ENCODE results near the gene PGM5. TPM values are rescaled to one million over a fixed set of nuclear protein-coding genes. Genes with fewer than 3 reads are reported as not detected.

Gene PGM5
- total and polyA plus RNA-seq, 2 experiments from 2014 or later, result 0.11 to 0.46 TPM

- no peak overlapping the region for H3K9ac ChIP-seq
- H3K27ac ChIP-seq, result no peak overlapping the region
- no peaks in the 10 kb centered on the region for H3K9me3 ChIP-seq (ENCODE audit: low read depth)
- no peaks in the 10 kb centered on the region for H4K20me1 ChIP-seq (ENCODE audit: insufficient read depth)
- H3K4me2 ChIP-seq (ENCODE audit: unreplicated experiment), result no peak overlapping the region
- DNase-seq, result peak; percentile 45
- WGBS, 2 experiments (ENCODE audit: low coverage in 1 of 2, low lambda C conversion rate in 2 of 2, missing lambda C conversion rate in 2 of 2), result 22 to 32% methylated on average over 7 of the region's 7 CpGs
- TF ChIP-seq EZH2 (IDR thresholded peaks at IDR 0.05; ENCODE audit: insufficient read depth, poor library complexity, severe bottlenecking) (no peak), EZH2phosphoT487 (IDR thresholded peaks at IDR 0.05; ENCODE audit: insufficient read depth, low read depth) (no peak)
- H3K4me3 ChIP-seq, result no peak overlapping the region
- in situ Hi-C loops (cut with MboI), result loop anchor here (25.0 kb wide), 1 partner anchor 145 kb away; the partner anchor contains the start of gene PGM5
- H3K79me2 ChIP-seq (ENCODE audit: insufficient read depth), result no peaks in the 10 kb centered on the region
- H3K36me3 ChIP-seq (ENCODE audit: low read depth), result no peaks in the 10 kb centered on the region
- no peaks in the 10 kb centered on the region for H3K27me3 ChIP-seq (replicated peaks; ENCODE audit: insufficient read depth)
- H2AFZ ChIP-seq, result no peak overlapping the region
- no peaks in the 10 kb centered on the region for H3K9me2 ChIP-seq (ENCODE audit: insufficient read depth)
- H3K4me1 ChIP-seq (ENCODE audit: insufficient read depth), result no peaks in the 10 kb centered on the region
- no peaks in the 10 kb centered on the region for H3F3A ChIP-seq (ENCODE audit: insufficient read depth)
Observed at GRCh38 chr9:68507130-68507805, 150.9 kb downstream of the PGM5 start.

GRCh38 chr9:68507806-68508145 is 151.4 kb downstream of the PGM5 start:
- Histone ChIP-seq H3K9me2 (ENCODE audit: insufficient read depth) (no peaks in the 10 kb centered on the region), H3K9ac (no peak overlapping the region), H3K4me3 (no peak overlapping the region), H3K27me3 (replicated peaks; ENCODE audit: insufficient read depth) (no peaks in the 10 kb centered on the region), H3K9me3 (ENCODE audit: low read depth) (no peaks in the 10 kb centered on the region), H3K79me2 (ENCODE audit: insufficient read depth) (no peaks in the 10 kb centered on the region), H3F3A (ENCODE audit: insufficient read depth) (no peaks in the 10 kb centered on the region), H2AFZ (no peak overlapping the region), H3K4me1 (ENCODE audit: insufficient read depth) (no peaks in the 10 kb centered on the region), H3K27ac (no peak overlapping the region), H4K20me1 (ENCODE audit: insufficient read depth) (no peaks in the 10 kb centered on the region), H3K4me2 (ENCODE audit: unreplicated experiment) (no peak overlapping the region), H3K36me3 (ENCODE audit: low read depth) (no peaks in the 10 kb centered on the region)
- in situ Hi-C loops (cut with MboI), result loop anchor here (25.0 kb wide), 1 partner anchor 145 kb away; the partner anchor contains the start of gene PGM5
- TF ChIP-seq EZH2 (IDR thresholded peaks at IDR 0.05; ENCODE audit: insufficient read depth, poor library complexity, severe bottlenecking) (no peak), EZH2phosphoT487 (IDR thresholded peaks at IDR 0.05; ENCODE audit: insufficient read depth, low read depth) (no peak)
- 48 to 54% methylated on average over 2 of the region's 2 CpGs for WGBS, 2 experiments (ENCODE audit: low coverage in 1 of 2, low lambda C conversion rate in 2 of 2, missing lambda C conversion rate in 2 of 2)
- DNase-seq, result no peak

GRCh38 chr9:68508547-68508946 is 152.1 kb downstream of the PGM5 start:
- no peak for DNase-seq
- no peak for TF ChIP-seq EZH2 (IDR thresholded peaks at IDR 0.05; ENCODE audit: insufficient read depth, poor library complexity, severe bottlenecking)
- no peak for TF ChIP-seq EZH2phosphoT487 (IDR thresholded peaks at IDR 0.05; ENCODE audit: insufficient read depth, low read depth)

DNA sequence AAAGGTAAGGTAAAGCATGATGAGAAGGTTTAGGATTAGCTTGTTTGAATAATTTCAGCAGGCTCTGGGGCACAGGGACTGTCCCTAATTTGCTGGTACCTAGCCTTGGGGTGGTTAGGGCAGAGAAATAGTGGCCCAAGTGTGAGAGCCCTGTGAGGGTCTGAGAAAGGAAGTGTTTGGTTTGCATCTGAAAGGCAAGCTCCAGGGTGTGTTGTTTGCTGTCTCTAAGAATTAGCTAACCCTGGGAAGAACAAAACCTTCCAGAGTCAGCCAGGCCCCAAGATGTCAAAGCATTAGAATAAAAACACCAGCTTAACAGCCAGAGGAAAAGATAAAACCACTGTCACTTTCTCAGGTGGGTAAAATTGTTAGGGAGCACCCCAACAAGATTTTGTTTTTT is 153.3 kb downstream of the PGM5 start:
- H3K79me2 ChIP-seq (ENCODE audit: insufficient read depth), result no peaks in the 10 kb centered on the region
- TF ChIP-seq EZH2 (IDR thresholded peaks at IDR 0.05; ENCODE audit: insufficient read depth, poor library complexity, severe bottlenecking) (no peak), EZH2phosphoT487 (IDR thresholded peaks at IDR 0.05; ENCODE audit: insufficient read depth, low read depth) (no peak)
- H3K9me2 ChIP-seq (ENCODE audit: insufficient read depth), result no peaks in the 10 kb centered on the region
- no peaks in the 10 kb centered on the region for H3F3A ChIP-seq (ENCODE audit: insufficient read depth)
- H3K9me3 ChIP-seq (ENCODE audit: low read depth), result no peaks in the 10 kb centered on the region
- no peaks in the 10 kb centered on the region for H3K27me3 ChIP-seq (replicated peaks; ENCODE audit: insufficient read depth)
- no peak overlapping the region for H3K9ac ChIP-seq
- H3K4me3 ChIP-seq, result no peak overlapping the region
- H4K20me1 ChIP-seq (ENCODE audit: insufficient read depth), result no peaks in the 10 kb centered on the region
- in situ Hi-C loops (cut with MboI), result loop anchor here (10.0 to 25.0 kb wide), 2 partner anchors 65 to 147 kb away; partner anchors contain the start of gene PGM5
- no peaks in the 10 kb centered on the region for H3K36me3 ChIP-seq (ENCODE audit: low read depth)
- no peaks in the 10 kb centered on the region for H3K4me1 ChIP-seq (ENCODE audit: insufficient read depth)
- H3K27ac ChIP-seq, result no peak overlapping the region
- no peak for DNase-seq
- no peak overlapping the region for H2AFZ ChIP-seq
- H3K4me2 ChIP-seq (ENCODE audit: unreplicated experiment), result no peak overlapping the region

More at GRCh38 chr9:68508547-68508946, 152.1 kb downstream of the PGM5 start:
- Histone ChIP-seq H3K27me3 (replicated peaks; ENCODE audit: insufficient read depth) (no peaks in the 10 kb centered on the region), H3K27ac (no peak overlapping the region), H3K4me3 (no peak overlapping the region), H3K36me3 (ENCODE audit: low read depth) (no peaks in the 10 kb centered on the region), H3K4me2 (ENCODE audit: unreplicated experiment) (no peak overlapping the region), H3K79me2 (ENCODE audit: insufficient read depth) (no peaks in the 10 kb centered on the region), H2AFZ (no peak overlapping the region), H3K4me1 (ENCODE audit: insufficient read depth) (no peaks in the 10 kb centered on the region), H3K9me3 (ENCODE audit: low read depth) (no peaks in the 10 kb centered on the region), H3F3A (ENCODE audit: insufficient read depth) (no peaks in the 10 kb centered on the region), H3K9ac (no peak overlapping the region), H3K9me2 (ENCODE audit: insufficient read depth) (no peaks in the 10 kb centered on the region), H4K20me1 (ENCODE audit: insufficient read depth) (no peaks in the 10 kb centered on the region)
- 73 to 79% methylated on average over 2 of the region's 2 CpGs for WGBS, 2 experiments (ENCODE audit: low coverage in 1 of 2, low lambda C conversion rate in 2 of 2, missing lambda C conversion rate in 2 of 2)
- in situ Hi-C loops (cut with MboI), result loop anchor here (25.0 kb wide), 1 partner anchor 146 kb away; the partner anchor contains the start of gene PGM5
